GM19467 (cell line): ENCODE results near the gene ANP32B.
"Not testable (repeated sequence)": the region's sequence is repeated elsewhere in the genome, so short reads cannot be mapped to it uniquely, and the experiment has no call there.

Source experiments
- ATAC-seq: cut with Tn5 transposase; IDR thresholded peaks from one replicate; pipeline ENCODE4 v1.9.1; 2021; ENCODE audit warnings: mild to moderate bottlenecking, moderate library complexity; ENCODE audit not compliant: unreplicated experiment

Gene ANP32B

DNA sequence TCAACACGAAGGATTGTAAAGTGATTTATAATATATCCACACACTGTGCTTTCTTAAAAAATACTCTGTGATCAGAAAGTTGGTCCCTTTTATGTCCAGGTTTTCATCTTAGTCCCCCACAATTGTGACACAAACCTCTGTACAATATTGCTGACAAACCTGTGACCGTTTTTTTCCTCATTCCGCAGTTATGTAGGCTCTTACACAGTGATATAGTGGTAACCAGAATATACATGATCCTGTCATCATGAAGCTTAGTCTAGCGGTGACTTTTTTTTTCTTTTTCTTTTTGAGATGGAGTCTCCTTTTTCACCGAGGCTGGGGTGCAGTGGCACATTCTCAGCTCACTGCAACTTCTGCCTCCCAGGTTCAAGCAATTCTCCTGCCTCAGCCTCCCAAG is 8.7 kb downstream of the ANP32B start:
- ATAC-seq: no peak

DNA sequence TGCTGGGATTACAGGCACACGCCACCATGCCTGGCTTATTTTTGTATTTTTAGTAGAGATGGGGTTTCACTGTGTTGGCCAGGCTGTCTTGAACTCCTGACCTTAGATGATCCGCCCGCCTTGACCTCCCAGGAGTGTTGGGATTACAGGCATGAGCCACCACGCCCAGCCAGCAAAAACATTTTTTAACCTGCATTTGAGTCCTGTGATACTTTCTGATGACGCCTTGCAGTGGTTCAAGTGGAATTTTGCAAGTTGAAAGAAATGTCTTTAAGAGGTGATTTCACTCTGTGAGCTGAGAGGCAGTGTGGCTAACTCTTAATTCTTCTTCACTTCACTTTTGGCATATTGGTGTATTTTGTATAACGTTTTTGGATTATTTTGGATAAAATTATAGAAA is 9.1 kb downstream of the ANP32B start:
- ATAC-seq: no peak

DNA sequence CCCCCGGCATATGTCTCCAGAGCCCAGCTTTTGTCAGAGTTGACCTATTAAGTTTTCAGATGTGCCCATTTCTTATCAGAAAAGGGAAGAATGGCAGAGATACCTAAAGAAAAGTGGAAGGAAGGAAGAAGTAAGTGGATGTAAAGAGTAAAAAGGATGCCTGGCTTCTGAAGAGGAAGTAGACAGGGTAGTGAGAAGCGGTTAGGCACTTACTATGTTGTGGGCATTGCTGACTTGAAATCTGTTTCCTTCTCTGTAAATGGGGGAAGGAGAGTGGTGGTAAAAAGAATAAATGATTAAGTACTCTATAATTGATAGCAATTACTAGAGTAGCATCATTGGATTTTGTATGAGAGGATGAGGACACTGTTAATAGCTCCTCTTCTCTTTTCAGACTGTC is 9.9 kb downstream of the ANP32B start:
- ATAC-seq: no peak

DNA sequence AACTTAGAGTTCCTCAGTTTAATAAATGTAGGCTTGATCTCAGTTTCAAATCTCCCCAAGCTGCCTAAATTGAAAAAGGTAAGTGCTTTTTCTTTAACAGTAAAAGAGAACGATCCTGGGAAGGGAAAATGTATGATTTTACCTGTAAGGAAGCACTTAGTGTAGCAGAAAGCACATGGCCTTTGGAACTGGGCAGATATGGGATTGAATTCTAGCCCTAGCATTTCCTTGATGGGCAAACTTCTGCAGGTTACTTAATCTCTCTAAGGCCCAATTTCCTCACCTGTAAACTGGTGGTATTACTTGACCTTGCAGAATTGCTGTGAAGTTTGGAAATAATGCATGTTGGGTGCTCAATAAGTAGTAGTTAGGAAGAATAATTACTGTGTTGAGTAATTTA is 11.6 kb downstream of the ANP32B start:
- no peak for ATAC-seq

DNA sequence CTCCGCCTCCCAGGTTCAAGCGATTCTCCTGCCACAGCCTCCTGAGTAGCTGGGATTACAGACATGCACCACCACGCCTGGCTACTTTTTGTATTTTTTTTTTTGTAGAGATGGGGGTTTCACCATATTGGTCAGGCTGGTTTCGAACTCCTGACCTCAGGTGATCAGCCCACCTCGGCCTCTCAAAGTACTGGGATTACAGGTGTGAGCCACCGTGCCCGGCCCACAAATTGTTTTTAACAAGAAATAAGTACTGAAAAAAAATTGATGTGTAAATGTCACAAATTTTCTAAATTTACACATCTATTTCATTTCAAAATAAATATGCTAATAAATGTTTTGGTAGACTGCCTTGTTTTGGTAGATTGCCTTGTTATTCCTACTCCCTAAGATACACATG is 13.5 kb downstream of the ANP32B start:
- ATAC-seq: not testable (repeated sequence)

DNA sequence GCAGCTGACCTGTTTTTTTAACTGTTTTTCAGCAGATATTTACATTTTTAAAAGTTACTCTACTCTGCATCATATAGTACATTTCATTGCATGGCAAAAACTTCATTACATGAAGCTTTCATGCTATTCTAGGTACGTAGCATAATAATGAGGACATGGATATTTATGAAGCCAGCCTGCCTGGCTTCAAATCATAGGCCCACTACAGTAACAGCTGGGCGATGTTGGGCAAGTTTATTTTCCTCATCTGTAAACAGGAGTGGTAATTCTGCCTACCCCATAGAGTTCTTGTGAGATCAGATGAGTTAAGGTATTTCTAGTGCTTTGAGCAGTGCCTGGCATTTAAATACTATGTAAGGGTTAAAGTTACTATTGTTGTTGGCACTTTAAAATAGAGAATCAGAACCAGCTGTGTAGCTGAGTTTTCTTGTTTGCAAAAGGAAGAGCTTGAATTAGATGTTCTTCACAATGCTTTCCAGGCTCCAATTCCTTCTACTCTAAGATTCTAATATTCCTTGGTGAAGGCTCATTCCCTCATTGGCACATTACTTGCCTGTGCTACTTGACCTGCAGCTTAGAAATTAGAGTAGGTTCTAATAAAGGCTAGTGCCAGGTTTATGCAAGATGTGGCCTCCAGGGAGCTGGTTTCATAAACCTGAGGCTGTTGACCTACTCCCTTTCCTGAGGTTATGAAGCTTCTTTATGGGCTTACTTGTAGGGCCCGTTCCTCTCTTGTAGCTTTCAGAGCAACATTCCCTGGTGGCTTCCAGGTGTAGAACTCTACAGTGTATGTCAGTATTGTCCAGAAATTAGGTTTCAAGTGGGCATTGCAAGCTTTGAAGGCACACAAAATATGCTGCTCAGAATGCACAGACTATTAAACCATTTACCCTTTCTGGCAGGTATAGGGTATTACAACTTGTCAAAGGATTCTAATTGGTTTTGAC is 14.5 kb downstream of the ANP32B start:
- ATAC-seq: no peak

DNA sequence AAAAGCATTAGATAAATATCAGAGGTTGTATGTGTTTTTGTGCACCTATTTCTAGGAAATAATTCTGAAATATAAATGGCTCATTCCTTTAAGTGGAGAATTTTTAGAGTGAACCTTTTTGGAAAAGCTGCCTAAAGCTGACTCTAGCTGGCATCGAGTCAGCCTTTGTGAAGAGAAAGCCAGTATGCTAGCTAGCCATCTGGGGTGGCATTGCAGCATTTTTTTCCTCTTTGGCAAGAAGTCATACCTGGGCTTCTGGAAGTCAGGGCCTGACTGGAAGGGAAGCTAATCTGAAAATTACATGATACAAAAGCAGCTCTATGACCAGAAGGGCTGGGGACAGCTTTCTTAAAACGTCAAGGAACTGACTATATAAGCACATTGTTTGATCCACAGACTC is 19.7 kb downstream of the ANP32B start:
- no peak for ATAC-seq

DNA sequence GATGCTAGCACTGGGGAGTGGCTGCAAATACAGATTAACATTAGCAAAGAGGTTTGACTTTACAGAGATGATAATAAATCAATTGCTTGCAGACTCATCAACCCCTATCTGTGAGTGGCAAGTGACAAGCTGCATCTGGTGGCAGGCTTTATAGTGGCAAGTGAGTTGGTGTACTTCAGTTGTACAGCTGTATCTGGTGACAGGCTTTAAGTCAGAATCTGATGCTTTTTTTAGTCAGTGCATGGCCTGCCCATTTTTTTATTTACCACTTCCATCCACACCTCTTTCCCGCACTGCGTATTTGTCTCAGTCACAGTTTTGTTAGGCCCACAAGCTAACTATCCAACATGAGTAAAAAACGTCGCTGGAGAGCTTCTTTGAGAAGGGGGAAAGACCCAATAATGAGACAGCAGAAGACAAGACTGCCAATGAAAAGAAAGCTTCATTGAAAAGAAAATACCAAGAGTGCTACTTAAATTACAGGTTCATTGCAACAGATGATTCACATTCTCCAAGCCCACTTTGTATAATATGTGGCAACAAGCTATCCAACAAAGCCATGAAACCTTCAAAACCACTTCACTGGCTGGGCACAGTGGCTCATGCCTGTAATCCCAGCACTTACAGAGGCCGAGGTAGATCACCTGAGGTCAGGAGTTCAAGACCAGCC is 23.1 kb downstream of the ANP32B start:
- ATAC-seq: no peak

DNA sequence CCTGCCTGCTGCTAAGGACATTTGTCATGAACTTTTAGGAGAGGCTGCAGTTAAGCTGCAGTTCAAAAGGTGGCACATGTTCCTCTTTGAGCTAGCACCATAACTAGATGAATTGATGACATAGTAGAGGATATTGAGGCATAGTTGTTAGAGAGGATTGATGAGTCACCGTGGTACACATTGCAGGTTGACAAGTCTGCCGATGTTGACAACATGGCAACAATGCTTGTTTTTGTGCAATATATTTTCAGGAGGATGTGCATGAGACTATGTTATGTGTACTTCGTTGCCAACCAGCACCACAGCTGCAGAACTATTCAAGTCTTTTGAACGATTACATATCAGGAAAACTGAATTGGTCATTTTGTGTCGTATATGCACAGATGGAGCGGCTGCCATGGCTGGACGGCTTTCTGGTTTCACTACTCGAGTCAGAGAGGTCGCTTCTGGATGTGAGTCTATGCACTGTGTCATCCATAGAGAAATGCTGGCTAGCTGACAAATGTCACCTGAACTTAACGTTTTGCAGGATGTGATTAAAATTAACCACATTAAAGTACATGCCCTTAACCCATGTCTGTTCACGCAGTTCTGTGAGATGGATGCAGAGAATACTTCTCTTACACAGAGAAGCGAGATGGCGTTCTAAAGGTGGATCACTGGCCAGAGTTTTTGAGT is 24.2 kb downstream of the ANP32B start:
- ATAC-seq: no peak

DNA sequence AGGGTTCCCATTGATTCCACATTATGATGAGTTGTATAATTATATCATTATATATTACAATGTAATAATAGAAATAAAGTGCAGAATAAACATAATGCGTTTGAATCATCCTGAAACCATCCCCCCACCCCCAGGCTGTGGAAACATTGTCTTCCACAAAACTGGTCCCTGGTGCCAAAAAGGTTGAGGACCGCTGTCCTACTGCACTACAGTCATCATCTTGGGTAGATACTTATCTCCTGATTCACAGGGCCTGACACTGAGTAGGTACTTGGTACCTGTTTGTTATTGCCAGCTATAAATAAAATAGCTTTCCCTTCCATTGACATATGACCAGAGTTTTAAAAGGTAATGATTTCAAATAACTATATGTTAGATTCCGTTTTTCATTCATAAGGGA is 25.6 kb downstream of the ANP32B start:
- no peak for ATAC-seq

DNA sequence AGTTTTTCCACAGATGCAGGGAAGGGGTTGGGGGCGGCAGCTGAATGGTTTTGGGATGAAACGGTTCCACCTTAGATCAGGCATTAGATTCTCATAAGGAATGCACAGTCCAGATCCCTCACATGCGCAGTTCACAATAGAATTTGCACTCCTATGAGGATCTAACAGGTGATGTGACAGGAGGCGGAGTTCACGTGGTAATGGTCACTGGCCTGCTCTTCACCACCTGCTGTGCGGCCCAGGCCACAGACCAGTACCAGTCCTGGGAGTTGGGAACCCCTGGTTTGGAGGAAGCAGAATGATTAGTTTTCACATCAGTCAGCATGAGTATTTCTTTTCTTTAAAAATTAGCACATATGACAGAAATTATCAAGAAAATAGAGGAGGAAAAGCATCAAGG is 26.3 kb downstream of the ANP32B start:
- no peak for ATAC-seq

DNA sequence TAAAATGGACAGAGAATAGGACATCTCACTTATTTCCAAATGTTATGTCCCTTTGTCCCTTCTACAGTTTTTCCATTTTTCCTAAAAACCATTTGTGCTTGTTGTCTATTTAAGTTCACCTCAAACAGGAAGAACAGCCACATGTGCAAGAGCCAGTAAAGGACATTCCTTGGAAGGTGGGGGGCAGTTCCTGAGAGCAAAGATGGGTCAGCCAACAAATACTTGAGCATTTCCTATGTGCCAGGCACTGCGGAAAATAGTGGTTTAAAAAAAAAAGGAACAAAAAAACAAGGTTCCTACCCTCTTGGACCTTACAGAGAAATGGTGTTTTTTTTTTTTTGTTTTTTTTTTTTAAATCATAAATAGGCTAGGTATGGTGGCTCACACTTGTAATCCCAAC is 26.8 kb downstream of the ANP32B start:
- ATAC-seq: no peak

DNA sequence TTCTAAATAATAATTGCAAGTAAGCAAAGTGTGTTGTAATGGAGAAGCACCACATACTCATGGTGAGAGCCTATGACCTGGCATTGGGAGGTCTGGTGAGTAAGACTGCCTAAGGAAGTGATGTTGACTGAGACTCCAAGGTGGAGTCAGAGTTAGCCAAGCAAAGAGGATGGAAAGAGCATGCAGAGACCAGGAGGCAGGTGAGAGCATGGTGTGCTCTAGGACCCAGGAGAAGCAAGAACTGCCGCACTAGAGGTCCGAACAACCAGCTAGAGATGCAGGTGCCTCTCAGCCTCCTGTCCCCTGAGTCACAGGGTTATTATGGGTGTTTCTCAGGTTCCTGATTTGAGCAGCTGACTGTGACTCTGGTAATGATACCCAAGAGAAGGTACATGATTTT is 27.3 kb downstream of the ANP32B start:
- ATAC-seq: peak; percentile 75

DNA sequence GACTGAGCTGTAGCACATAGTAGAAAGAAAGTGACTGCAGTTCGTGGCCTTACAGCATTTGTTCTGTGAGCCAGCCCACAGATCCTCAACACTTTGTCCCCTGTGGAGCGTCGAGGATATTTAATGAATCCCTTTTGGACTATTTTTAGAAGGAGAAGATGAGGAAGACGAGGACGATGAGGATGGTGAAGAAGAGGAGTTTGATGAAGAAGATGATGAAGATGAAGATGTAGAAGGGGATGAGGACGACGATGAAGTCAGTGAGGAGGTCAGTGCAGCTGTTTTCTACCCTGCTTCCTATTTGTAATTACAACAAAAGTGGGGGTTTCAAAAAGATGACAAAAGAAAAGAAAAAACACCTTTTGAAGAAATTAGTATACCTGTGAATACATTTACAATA is 28.0 kb downstream of the ANP32B start:
- ATAC-seq: no peak

DNA sequence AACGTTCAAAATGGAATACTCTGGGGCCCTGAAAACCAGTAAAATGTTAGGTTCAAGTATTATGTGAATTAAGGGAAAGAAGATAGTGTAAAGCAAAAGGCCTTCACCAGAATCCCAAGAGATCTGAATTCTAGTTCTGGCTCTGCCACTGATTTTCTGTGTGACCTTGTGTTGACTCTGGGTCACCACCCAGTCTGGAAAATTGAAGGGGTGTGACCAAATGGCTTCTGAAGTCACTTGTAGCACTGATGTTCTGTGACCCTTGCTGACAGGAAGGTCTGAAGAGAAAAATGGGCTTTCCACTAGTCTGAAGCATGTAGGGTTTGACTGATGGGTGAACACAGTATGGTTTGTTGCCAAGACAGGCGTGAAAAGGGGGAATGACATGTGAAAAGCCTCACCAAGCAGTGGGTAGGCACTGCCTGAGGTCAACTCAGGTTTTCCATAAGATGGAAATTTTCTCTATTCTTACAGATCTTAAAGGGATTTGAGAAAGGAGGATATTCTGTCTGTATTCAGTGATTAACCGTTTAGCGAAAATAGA is 33.1 kb downstream of the ANP32B start:
- ATAC-seq: no peak

DNA sequence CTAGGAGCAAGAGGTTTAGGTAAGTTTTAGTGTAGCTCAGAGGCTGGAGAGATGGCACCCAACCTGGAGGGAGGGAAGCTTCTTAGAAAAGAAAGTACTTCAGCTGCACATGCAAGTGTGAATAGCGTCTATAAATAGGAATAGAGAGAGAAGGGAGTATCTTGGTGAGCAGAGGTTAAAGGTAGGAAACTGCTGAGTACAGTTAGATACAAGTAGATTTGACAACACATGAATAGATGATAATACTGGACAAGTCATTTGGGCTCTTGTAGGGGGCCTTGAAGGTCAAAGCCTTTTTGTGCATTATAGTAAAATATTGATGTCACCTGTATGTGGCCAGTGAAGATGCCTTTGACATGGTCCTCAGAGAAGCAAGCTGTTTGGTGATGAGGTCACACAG is 34.2 kb downstream of the ANP32B start:
- ATAC-seq: no peak

DNA sequence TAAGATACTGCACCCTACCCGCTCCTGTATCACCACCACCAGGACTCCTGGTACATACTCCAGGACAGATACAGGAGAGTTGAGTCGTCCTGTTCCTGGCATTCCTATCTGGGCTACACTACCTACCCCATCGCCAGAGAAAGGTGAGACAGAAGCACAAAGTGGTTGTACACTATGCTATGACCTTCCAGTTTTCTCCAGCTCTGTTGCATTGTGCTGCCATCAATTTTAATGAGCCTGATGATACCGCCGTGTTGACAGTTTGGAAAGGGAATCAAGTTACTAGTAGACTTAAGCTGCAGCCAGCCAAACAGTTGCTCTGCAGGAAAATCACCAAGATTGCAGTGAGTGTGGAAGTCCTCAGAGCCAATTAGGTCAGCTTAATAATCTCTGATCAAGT is 35.2 kb downstream of the ANP32B start:
- ATAC-seq: no peak

DNA sequence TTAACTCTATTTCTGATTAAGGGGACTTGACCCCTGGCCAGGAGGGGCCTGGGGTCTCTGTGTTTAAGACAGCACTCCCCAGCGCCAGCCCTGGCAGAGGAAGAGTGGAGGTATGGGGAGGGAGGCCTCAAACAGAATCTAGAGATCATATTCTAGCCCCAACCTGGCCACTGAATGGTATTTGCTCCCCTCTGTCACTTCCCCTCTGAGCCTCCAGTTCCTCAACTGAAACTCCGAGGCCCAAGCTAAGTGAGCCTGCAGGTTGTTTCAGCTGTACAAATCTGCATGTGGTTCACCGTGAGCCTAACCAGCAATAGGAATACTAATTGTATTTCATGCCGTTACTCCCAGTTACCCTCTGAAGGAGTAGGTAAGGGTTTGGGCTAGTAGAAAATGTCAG is 36.0 kb downstream of the ANP32B start:
- no peak for ATAC-seq

DNA sequence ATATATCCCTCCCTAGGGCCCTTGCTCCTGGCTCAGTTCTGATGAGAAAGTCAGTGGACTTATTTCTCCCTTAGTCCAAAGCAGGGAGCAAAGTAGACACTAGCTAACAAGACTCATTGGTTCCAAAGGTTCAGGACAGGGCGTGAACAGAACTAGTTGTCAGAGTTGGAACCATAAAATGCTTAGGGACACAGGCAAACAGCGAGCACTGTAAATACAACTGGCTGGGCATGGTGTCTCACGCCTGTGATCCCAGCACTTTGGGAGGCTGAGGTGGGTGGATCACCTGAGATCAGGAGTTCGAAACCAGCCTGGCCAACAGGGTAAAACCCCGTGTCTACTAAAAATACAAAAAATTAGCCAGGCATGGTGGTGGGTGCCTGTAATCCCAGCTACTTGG is 36.7 kb downstream of the ANP32B start:
- not testable (repeated sequence) for ATAC-seq

DNA sequence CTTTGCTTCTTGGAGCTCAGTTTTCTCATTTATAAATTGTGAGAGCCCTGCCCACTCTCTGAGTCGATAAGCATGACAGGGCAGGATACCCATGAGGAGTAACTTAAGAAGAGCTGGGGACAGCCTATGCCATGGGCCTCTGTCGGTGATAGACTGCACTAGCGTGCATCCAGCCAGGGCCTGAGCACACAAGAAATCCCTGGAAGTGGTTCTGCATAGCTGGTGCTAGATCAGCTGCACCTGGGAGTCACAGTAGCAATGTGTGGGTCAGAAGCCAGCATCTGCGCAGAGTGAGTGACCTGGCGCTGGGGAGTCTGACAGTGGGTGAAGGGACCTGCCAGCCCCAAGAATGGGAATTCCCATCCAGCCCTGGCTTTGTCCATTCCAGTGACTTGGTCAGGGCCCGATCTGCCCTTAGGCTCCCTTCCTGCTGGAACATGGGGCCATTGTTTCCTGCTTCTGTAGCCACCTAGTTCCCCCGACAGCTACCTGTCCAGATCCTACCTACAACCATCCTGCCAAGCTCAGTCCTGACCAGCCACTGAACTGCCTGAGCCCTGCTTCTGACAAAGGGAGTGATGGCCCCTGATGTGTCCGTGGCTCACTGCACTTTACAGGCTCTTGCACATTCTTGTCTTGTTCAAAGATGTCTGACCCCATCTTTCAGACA is 37.5 kb downstream of the ANP32B start:
- ATAC-seq: no peak
